NCI-H446 treated with DMSO at 0.1 percent for 48 hours (cell line): Measurements from ENCODE around the gene KIAA0586.
"Not testable (repeated sequence)": the region's sequence is repeated elsewhere in the genome, so short reads cannot be mapped to it uniquely, and the experiment has no call there.

Source experiments
- DNase-seq: peaks from one replicate; lab custom pipeline; 2025; lab: John Stamatoyannopoulos, UW

The KIAA0586 gene

DNA sequence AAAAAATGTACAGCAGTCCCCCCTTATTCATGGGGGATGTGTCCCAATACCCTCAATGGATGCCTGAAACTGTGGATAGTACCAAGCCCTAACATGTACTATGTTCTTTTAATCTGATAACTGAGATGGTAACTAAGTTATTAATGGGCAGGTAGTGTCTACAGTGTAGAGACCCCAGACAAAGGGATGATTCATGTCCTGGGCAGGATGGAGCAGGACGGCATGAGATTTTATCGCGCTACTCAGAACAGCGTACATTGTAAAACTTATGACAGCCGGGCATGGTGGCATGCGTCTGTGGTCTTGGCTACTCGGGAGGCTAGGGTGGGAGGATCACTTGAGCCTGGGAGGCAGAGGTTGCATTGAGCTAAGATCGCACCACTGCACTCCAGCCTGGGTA is 37.1 kb downstream of the KIAA0586 start:
- no peak for DNase-seq

DNA sequence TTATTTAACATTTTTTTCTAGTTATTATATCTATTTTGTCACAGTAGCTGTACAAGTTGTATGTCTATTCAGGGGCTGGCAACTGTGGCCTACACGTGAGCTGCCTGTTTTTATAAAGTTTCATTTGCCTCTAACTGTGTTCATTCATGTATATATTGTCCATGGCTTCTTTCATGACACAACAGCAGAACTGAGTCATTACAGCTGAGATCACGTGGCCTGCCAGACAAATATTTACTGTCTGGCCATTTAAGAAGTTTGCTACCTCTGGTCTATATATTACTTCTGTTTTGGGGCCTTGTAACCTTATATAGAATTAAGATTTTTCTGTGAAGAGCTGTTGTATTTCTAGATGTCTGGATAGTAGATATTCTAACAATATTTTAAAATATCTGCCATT is 37.9 kb downstream of the KIAA0586 start:
- no peak for DNase-seq

DNA sequence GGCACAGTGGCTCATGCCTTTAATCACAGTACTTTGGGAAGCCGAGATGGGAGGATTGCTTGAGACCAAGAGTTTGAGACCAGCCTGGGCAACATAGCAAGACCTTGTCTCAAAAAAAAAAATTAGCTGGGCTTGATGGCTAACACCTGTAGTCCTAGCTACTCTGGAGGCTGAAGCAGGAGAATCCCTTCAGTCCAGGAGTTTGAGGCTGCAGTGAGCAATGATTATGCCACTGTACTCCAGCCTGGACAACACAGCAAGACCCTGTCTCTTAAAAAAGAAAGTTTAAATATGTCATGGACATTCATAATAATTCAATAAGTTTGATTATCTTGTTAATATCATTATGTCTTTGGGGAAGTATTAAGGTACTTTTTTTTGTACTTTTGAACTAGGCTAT is 38.9 kb downstream of the KIAA0586 start:
- DNase-seq = no peak

DNA sequence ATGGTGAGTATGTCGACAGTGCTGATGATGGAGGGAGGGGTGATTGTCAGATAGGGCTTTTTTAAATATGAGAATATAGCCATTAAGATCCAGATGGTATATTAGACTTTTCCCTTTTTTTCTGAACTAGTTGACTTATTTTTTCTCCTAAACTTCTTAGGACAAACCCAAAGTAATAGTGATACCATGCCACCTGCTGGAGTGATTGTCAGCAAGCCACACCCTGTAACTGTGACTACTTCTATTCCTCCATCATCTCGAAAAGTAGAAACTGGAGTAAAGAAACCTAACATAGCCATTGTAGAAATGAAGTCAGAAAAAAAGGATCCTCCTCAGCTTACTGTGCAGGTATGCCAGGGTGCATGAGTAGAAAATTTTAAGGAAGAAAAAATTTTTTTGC is 40.1 kb downstream of the KIAA0586 start:
- DNase-seq = no peak

DNA sequence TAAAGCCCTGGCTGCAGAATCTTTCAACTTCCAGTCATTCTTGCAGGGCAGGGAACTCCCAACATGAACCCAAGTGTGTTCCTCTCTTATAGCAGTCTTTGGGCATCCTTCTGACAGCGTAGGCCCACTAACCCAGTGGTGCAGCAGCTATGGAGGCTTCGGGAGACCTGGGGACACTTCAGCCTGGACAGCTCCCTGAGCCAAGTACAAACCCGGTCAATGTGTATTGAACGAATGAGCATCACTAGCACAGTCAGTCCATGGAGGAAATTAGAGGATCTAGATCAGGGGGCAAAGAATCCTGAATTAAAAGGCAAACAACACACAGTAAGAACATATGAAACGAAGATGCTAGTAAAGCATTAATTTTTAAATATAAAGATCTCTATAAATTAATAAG is 41.8 kb downstream of the KIAA0586 start:
- no peak for DNase-seq

DNA sequence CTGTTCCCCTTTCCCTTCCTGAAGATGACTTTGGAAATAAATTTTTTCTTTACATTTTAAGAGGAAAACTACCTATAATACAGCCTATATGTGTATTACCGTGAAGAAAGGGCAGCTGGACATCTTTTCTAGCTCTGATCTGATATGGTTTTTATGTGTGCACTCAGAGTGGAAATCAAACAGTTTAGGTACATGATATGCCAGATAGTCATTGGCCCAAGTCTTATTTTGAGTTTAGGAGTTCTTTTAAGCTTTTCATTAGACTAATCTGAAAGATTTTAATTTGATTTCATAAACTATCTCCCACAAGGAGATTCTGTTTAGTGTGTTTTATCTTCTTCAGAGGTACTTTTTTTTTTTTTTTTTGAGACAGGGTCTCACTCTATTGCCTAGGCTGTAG is 48.8 kb downstream of the KIAA0586 start:
- no peak for DNase-seq

- no peak for DNase-seq
Measured at GRCh38 chr14:58477653-58478052, 50.1 kb downstream of the KIAA0586 start.

GRCh38 chr14:58478329-58478728 is 50.8 kb downstream of the KIAA0586 start:
- not testable (repeated sequence) for DNase-seq

DNA sequence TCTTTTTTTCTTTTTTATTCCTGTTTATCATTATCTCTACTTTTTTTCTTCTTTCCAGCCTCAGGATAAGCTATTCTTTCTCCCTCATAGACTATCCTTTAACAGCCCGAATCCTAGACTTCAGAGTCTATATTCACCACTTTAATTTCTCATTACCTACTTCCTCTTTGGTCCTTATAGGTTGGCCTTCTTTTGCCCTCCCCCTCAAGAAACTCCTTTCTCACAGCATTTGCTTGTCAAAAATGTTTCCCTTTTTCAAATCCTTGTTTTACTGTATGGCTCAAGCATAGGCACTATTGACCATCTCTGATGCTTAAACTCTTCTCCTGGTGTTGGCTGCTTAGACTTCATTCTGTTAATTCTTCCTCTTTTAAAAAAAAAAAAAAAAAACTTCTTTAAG is 52.5 kb downstream of the KIAA0586 start:
- no peak for DNase-seq

- no peak for DNase-seq
Measured at GRCh38 chr14:58484176-58484575, 56.7 kb downstream of the KIAA0586 start.

DNA sequence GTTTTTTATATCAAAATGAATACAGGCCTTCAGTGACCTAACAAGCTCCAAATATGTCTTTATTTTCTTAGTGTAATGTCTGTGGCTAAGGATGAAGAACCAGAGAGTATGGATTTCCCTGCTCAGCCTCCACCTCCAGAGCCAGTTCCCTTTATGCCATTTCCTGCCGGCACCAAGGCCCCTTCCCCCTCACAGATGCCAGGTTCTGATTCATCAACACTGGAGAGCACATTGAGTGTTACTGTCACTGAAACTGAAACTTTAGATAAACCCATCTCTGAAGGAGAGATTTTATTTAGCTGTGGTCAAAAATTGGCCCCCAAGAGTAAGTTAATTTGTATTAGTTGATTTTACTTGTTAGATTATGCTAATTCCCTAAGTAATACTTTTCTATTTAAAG is 61.0 kb downstream of the KIAA0586 start:
- no peak for DNase-seq

DNA sequence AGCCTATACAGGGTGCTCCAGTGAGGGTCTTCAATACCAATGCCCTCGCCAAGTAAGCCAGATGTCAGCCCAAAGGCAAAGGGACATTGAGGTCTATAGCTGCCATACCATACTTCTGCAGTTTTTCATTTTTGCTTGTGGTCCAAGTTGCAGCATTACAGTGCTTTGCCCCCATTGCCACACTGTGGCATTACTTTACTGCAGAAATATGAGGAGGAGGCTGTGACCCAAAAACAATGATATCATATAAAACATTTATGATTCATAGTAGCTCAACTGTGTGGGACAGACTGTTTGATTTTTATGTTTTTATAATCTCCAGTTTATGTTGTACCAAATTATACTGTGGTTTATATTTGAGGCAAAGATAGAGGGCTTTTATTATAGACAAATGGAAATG is 64.1 kb downstream of the KIAA0586 start:
- no peak for DNase-seq

GRCh38 chr14:58492044-58492443 is 64.5 kb downstream of the KIAA0586 start:
- no peak for DNase-seq

DNA sequence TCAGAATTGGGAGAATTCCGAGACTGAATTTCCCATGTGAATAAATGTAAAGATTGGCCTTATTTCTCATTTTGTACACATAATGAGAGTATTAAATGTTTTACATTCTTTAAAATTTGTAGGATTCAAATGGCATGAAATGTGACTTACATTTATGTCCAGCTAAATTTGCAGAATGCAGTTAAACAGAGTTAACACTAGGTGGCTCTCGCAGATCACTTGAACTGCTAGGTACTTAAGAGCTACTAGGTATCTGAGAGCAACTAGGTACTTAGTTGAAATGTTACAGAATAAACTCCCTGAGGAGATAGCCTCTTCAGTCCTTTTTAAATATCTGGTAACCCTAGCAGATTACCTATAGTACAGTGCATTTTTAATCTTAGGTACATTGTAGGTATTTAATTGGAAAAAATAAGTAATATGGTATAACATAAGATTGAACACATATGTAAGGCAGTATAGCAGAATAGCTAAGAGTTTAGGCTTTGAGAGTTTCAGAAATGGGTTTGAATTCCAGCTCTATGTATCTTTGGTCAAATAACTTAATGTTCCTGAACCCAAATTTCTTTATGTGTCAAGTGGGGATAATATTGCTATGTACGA is 73.8 kb downstream of the KIAA0586 start:
- peak; percentile 49 for DNase-seq

- no peak for DNase-seq
Measured at GRCh38 chr14:58513272-58513671, 85.8 kb downstream of the KIAA0586 start.

DNA sequence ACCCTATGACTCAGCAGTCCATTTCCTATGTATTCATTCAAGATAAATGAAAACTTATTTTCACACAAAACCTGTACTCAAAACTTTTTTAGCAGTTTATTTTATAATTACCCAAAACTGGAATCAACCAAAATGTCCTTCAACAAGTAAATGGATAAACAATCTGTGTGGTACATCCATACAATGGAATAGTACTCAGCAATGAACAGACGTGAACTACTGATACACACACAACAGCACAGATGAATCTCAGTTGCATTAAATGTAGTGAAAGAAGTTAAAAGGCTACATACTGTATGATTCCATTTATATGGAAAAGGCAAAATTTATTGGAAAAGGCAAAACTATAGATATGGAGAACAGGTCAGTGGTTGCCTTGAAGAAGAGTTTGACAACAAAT is 90.1 kb downstream of the KIAA0586 start:
- no peak for DNase-seq

- DNase-seq = not testable (repeated sequence)
Measured at GRCh38 chr14:58525691-58526090, 98.2 kb downstream of the KIAA0586 start.

- no peak for DNase-seq
Measured at GRCh38 chr14:58533446-58533845, 105.9 kb downstream of the KIAA0586 start.

DNA sequence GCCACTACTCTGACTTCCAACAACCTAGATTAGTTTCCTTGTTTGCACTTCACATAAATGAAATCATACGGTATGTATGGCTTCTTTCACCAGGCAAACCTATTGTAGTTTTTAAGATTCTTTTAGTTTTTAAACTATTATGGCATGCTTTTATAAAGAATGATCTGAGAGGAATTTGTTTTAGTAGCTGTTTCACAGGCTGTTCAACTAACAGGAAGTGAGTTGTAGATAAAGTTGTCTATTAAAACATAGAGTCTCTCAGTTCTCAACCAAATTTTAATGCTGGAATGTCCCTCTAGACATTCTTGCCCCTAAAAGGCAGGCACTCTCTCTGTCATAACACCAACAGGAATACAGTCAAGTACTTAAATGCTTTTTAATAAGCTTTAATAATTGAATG is 107.5 kb downstream of the KIAA0586 start:
- DNase-seq = no peak

GRCh38 chr14:58537004-58537403 is 109.5 kb downstream of the KIAA0586 start:
- DNase-seq = no peak

DNA sequence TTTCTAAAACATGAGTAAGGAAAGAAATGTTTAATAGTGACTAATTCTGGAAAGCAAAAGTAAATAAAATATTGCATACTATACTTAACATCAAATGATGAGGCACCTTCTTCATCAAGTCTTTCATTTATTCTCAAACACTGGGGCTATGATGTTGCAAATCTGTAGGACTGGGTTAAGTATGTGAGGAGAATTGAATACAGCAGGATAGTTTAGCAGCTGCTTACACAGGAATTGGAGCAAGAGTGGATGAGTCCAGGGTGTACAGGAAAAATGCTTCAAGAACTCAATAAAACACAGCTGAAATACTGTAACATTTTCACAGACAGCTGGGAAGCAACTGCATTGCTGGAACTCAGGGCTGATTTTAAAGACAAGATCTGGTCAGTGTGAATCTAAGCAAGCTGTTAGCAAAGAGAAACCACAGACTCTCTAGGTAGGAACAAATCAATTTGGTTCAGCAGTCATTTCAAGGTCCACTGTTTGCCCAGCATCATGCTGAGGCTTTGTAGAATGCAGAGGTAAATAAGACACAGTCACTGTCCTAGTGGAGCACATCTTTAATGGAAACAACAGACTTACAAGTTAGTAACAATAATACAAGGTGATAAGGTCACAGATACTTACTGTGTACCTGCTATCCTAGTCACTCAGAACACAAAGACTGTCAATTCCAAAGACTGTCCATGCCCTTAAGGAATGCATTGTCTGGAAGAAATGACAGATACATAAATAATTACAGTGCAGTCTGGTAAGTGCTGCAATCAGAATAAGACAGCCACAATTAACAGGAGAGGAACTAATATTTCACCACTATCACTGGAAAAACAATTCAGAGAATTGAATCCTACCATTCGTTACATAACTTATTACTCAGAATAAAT is 113.5 kb downstream of the KIAA0586 start:
- no peak for DNase-seq

- DNase-seq = no peak
Measured at GRCh38 chr14:58541633-58542022, 114.1 kb downstream of the KIAA0586 start.

DNA sequence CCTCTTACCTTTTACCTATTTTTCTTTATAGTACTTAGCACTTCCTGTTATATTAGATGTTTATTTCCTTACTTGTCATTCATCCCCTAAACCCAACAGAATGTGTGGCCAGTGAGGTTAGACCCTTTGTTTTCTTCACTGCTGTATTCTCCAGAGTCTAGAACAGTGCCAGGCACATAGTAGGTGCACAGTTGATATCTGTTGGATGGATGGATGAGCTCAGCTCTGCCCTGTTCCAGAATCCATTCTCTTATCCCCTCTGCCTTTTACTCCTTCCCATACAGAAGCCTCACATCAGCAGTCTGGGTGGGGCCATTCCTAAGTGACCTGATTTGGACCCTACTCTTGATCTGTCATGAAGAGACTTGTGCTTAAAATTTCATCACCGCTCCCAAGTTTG is 115.7 kb downstream of the KIAA0586 start:
- DNase-seq = no peak

GRCh38 chr14:58547649-58548048 is 120.1 kb downstream of the KIAA0586 start:
- no peak for DNase-seq
